Posterior cingulate gyrus (tissue), 11 donors: Measurements from ENCODE around the gene MYO1D.

Source experiments
- DNase-seq, 10 donors: peaks; one replicate each; pipeline versions ENCODE4 v3.0.0 to v3.0.0-alpha.2; 2020 to 2021; ENCODE audit warnings: mixed read lengths in 3 of 10
- intact Hi-C: fragments of 100-400 bp; cut with DNase I; formaldehyde crosslinking; loops from one replicate; pipeline ENCODE4 v1.15.1; 2023

The MYO1D gene

GRCh38 chr17:32865141-32865540 lies 11.8 kb downstream of the MYO1D start:
- DNase-seq = no peak

GRCh38 chr17:32863559-32863958 lies 13.4 kb downstream of the MYO1D start:
- intact Hi-C loops = loop anchor here (5.0 kb wide), 1 partner anchor 71 kb away; no protein-coding TSS in a partner anchor
- DNase-seq = no peak

More at GRCh38 chr17:32865141-32865540, 11.8 kb downstream of the MYO1D start:
- intact Hi-C loops = no loop called here

- DNase-seq = no peak
- intact Hi-C loops = loop anchor here (5.0 kb wide), 1 partner anchor 71 kb away; no protein-coding TSS in a partner anchor
These were observed 14.0 kb downstream of the MYO1D start for GRCh38 chr17:32862940-32863339.

GRCh38 chr17:32861981-32862380 lies 14.9 kb downstream of the MYO1D start:
- no peak for DNase-seq
- intact Hi-C loops = loop anchor here (5.0 kb wide), 1 partner anchor 70 kb away; no protein-coding TSS in a partner anchor

GRCh38 chr17:32859857-32860525 lies 16.9 kb downstream of the MYO1D start:
- intact Hi-C loops = loop anchor here (5.0 kb wide), 1 partner anchor 68 kb away; no protein-coding TSS in a partner anchor
- no peak for DNase-seq

- intact Hi-C loops = no loop called here
These were observed 21.3 kb downstream of the MYO1D start for GRCh38 chr17:32855620-32856019.

GRCh38 chr17:32854832-32855389 lies 22.0 kb downstream of the MYO1D start:
- intact Hi-C loops = no loop called here
- no peak for DNase-seq

More at GRCh38 chr17:32855620-32856019, 21.3 kb downstream of the MYO1D start:
- no peak for DNase-seq

GRCh38 chr17:32854207-32854606 lies 22.7 kb downstream of the MYO1D start:
- intact Hi-C loops = no loop called here
- DNase-seq = no peak

GRCh38 chr17:32852811-32853210 lies 24.1 kb downstream of the MYO1D start:
- DNase-seq = no peak
- intact Hi-C loops = no loop called here

- intact Hi-C loops = no loop called here
- DNase-seq = no peak
These were observed 27.0 kb downstream of the MYO1D start for GRCh38 chr17:32849879-32850278.

- intact Hi-C loops = no loop called here
These were observed 28.9 kb downstream of the MYO1D start for GRCh38 chr17:32847977-32848376.

GRCh38 chr17:32846143-32846542 lies 30.8 kb downstream of the MYO1D start:
- intact Hi-C loops = no loop called here
- DNase-seq = no peak

More at GRCh38 chr17:32847977-32848376, 28.9 kb downstream of the MYO1D start:
- no peak for DNase-seq

- intact Hi-C loops = no loop called here
- DNase-seq = no peak
These were observed 36.7 kb downstream of the MYO1D start for GRCh38 chr17:32840241-32840640.

GRCh38 chr17:32836527-32836926 lies 40.4 kb downstream of the MYO1D start:
- intact Hi-C loops = no loop called here
- DNase-seq = no peak

GRCh38 chr17:32835291-32835761 lies 41.6 kb downstream of the MYO1D start:
- no peak for DNase-seq
- intact Hi-C loops = no loop called here

GRCh38 chr17:32834104-32834503 lies 42.8 kb downstream of the MYO1D start:
- no peak for DNase-seq
- intact Hi-C loops = no loop called here

- no peak for DNase-seq
- intact Hi-C loops = no loop called here
These were observed 43.4 kb downstream of the MYO1D start for GRCh38 chr17:32833526-32833925.

GRCh38 chr17:32833076-32833475 lies 43.8 kb downstream of the MYO1D start:
- intact Hi-C loops = no loop called here

GRCh38 chr17:32831627-32832243 lies 45.2 kb downstream of the MYO1D start:
- intact Hi-C loops = no loop called here

More at GRCh38 chr17:32833076-32833475, 43.8 kb downstream of the MYO1D start:
- DNase-seq = no peak

GRCh38 chr17:32831223-32831622 lies 45.7 kb downstream of the MYO1D start:
- intact Hi-C loops = no loop called here
- DNase-seq = no peak

More at GRCh38 chr17:32831627-32832243, 45.2 kb downstream of the MYO1D start:
- no peak for DNase-seq

- intact Hi-C loops = no loop called here
- no peak for DNase-seq
These were observed 48.1 kb downstream of the MYO1D start for GRCh38 chr17:32828822-32829221.
